ENCODE measurements around the gene UBE2O.

UBE2O gene

GRCh38 chr17:76439314-76439928, 13.5 kb downstream of the UBE2O start:
- no peak for DNase-seq (ENCODE audit: low read depth in 2 of 2)

- DNase-seq (ENCODE audit: low read depth in 2 of 2): no peak
Observed at GRCh38 chr17:76438906-76439305, 14.0 kb downstream of the UBE2O start.

GRCh38 chr17:76437467-76438402, 15.2 kb downstream of the UBE2O start:
- no peak for DNase-seq (ENCODE audit: low read depth in 2 of 2)

- DNase-seq (ENCODE audit: low read depth in 2 of 2): no peak
Observed at GRCh38 chr17:76435751-76436150, 17.2 kb downstream of the UBE2O start.

- no peak for DNase-seq (ENCODE audit: low read depth in 2 of 2)
Observed at GRCh38 chr17:76434870-76435269, 18.1 kb downstream of the UBE2O start.

GRCh38 chr17:76433693-76434092, 19.3 kb downstream of the UBE2O start:
- no peak for DNase-seq (ENCODE audit: low read depth in 2 of 2)

GRCh38 chr17:76432712-76433336, 20.1 kb downstream of the UBE2O start:
- DNase-seq (ENCODE audit: low read depth in 2 of 2): no peak

GRCh38 chr17:76432004-76432403, 20.9 kb downstream of the UBE2O start:
- no peak for DNase-seq (ENCODE audit: low read depth in 2 of 2)

- no peak for DNase-seq (ENCODE audit: low read depth in 2 of 2)
Observed at GRCh38 chr17:76431509-76431908, 21.4 kb downstream of the UBE2O start.

- no peak for DNase-seq (ENCODE audit: low read depth in 2 of 2)
Observed at GRCh38 chr17:76428511-76428910, 24.4 kb downstream of the UBE2O start.

GRCh38 chr17:76427501-76428231, 25.3 kb downstream of the UBE2O start:
- DNase-seq (ENCODE audit: low read depth in 2 of 2): no peak

- DNase-seq (ENCODE audit: low read depth in 2 of 2): no peak
Observed at GRCh38 chr17:76426853-76427252, 26.1 kb downstream of the UBE2O start.

- DNase-seq (ENCODE audit: low read depth in 2 of 2): no peak
Observed at GRCh38 chr17:76422860-76423259, 30.1 kb downstream of the UBE2O start.

GRCh38 chr17:76422406-76422805, 30.5 kb downstream of the UBE2O start:
- no peak for DNase-seq (ENCODE audit: low read depth in 2 of 2)

- no peak for DNase-seq (ENCODE audit: low read depth in 2 of 2)
Observed at GRCh38 chr17:76421044-76421407, 31.9 kb downstream of the UBE2O start.

GRCh38 chr17:76420356-76421043, 32.5 kb downstream of the UBE2O start:
- DNase-seq (ENCODE audit: low read depth in 2 of 2): no peak

- no peak for DNase-seq (ENCODE audit: low read depth in 2 of 2)
Observed at GRCh38 chr17:76419576-76420260, 33.2 kb downstream of the UBE2O start.

- DNase-seq (ENCODE audit: low read depth in 2 of 2): no peak
Observed at GRCh38 chr17:76417499-76418143, 35.3 kb downstream of the UBE2O start.

GRCh38 chr17:76416899-76417298, 36.1 kb downstream of the UBE2O start:
- DNase-seq (ENCODE audit: low read depth in 2 of 2): no peak

- no peak for DNase-seq (ENCODE audit: low read depth in 2 of 2)
Observed at GRCh38 chr17:76416457-76416856, 36.5 kb downstream of the UBE2O start.
